ENCODE results near the gene DNM2. TPM values are rescaled to one million over a fixed set of nuclear protein-coding genes. Genes with fewer than 3 reads are reported as not detected.
"Not testable (repeated sequence)": the region's sequence is repeated elsewhere in the genome, so short reads cannot be mapped to it uniquely, and the experiment has no call there.

Gene DNM2
- total RNA-seq, 1 experiment from 2014 or later = 31.7 TPM

DNA sequence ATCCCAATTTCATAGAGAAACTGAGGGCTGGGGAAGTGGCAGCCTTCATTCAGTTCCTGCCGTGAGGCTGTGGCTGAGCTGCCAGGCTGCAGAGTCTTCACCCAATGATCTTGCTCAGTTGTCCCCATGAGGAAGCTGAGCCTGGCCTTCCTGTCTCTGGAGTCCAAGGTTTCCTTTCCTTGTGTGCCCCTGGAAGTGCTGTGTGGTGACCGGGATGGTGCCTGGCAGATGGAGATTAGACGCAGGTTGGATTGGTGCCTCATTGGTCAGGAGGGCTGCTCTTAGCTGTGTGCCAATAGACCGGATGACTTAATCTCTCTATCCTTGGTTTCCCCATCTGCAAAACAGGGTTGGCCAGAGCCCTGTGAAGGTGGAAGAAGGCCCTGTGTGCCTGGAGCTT, 24.6 kb downstream of the DNM2 start:
- in situ Hi-C loops (cut with HindIII; ENCODE audit: low pct_unique_long_range_greater_than_20kb, low sequenced_read_pairs) = no loop called here
- no peak for DNase-seq (ENCODE audit: low read depth, low spot score)

DNA sequence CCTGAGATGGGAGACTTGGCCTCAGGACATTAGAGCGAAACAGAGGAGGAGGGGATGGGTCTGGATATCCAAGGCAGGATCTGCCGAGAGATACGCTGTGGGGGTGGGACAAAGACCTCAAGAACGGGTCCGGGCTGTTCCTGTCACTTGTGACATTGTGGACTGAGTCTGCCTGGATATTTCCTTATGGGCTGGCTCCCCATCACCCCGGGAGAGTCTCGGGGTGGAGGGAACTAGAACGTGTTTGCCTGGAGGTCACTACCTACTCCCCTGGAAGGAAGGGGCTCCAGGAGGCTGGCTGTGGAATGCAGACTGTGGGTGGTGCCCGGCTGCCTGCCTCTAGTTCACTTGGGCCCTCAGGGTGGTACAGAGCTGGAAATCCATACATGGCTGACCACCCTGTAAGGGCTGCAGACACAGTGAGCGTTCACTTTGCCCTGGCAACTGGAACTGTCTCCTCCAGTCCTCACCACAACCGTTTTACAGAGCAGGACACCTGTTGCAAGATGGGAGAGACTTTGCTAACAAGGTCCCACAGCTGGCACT, 26.4 kb downstream of the DNM2 start:
- in situ Hi-C loops (cut with HindIII; ENCODE audit: low pct_unique_long_range_greater_than_20kb, low sequenced_read_pairs) = no loop called here
- DNase-seq (ENCODE audit: low read depth, low spot score) = no peak

GRCh38 chr19:10744801-10745293, 27.0 kb downstream of the DNM2 start:
- DNase-seq (ENCODE audit: low read depth, low spot score) = no peak
- in situ Hi-C loops (cut with HindIII; ENCODE audit: low pct_unique_long_range_greater_than_20kb, low sequenced_read_pairs) = no loop called here

- DNase-seq (ENCODE audit: low read depth, low spot score); in situ Hi-C loops (cut with HindIII; ENCODE audit: low pct_unique_long_range_greater_than_20kb, low sequenced_read_pairs): not testable (repeated sequence)
Measured at GRCh38 chr19:10746437-10746836, 28.6 kb downstream of the DNM2 start.

DNA sequence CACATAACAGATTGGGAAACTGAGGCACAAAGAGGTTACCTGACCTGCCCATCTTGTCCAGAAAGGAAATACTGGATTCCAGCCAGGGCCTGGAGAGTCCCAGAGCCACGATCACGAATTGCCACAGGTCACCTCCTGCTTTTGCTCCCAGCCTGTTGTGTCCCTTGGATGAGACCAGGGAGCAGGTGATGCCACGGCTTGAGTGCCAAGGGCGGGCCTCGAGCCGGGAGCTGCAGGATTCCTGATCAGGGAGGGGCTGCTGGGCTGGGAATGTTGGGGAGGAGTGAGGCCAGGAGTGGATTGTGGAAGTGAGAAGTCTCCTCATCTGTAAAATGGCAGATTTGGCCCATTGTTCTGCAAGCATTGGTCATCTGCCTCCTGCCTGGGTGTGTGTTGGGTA, 29.4 kb downstream of the DNM2 start:
- DNase-seq (ENCODE audit: low read depth, low spot score) = no peak
- in situ Hi-C loops (cut with HindIII; ENCODE audit: low pct_unique_long_range_greater_than_20kb, low sequenced_read_pairs) = no loop called here

GRCh38 chr19:10747674-10748073, 29.8 kb downstream of the DNM2 start:
- DNase-seq (ENCODE audit: low read depth, low spot score) = no peak
- in situ Hi-C loops (cut with HindIII; ENCODE audit: low pct_unique_long_range_greater_than_20kb, low sequenced_read_pairs) = no loop called here

DNA sequence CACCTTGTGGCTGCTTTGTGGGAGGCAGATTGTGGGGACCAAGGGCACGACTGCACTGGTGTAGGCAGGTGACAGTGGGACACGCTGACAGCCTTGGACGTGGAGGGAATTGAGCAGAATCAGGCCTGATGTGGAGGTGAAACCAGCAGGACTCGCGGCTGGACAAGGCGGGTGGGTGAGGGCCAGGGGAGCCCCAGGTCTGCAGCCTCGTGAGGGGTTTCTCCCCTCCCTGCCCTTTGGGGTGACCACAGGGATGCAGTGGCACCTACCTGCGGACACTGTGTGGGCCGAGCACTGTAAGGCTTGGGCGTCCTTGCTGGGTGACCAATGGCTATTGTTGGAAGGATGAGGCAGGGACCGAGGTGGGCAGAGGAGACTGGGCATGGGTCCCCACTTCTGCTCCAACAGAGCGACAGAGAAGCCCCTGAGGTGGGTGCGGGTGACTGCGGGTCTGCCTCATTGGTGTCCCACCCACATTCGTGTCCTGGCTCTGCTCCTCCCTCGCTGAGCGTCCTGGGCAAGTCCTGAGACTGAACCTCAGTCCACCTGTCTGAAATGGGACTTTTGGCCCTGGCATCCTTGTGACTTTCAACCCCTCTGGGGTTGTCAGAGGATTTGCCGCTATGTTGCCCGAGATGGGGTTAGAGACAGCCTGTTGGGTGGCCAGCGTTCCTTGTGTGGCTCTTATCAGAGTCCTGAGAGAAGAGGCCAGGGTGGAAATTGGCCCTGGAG, 30.5 kb downstream of the DNM2 start:
- no peak for DNase-seq (ENCODE audit: low read depth, low spot score)
- in situ Hi-C loops (cut with HindIII; ENCODE audit: low pct_unique_long_range_greater_than_20kb, low sequenced_read_pairs) = no loop called here

DNA sequence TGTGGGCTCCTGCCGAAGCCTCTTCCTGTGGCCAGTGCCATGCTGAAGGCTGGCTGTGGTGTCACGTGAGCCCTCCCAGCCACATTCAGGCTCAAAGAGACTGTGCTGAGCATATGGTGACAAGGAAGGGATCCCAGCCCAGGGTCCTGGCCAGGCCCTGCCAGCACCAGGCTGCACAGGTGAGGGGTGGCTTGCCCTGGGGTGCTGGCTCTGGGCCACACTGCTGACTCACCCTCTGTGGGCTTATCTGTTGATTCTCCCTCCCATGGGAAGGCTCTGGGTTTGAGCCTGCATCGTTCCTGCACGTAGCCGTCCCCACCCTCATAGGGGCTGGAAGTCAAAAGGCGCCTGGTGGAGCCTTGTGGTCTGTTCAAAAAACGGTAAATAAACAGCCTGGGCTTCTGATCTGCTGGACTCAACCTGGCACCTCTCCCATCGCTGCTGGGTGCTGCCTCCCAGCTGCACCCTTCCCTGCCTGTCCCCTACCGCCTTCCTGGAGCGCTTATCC, 31.1 kb downstream of the DNM2 start:
- in situ Hi-C loops (cut with HindIII; ENCODE audit: low pct_unique_long_range_greater_than_20kb, low sequenced_read_pairs) = no loop called here
- DNase-seq (ENCODE audit: low read depth, low spot score) = no peak

DNA sequence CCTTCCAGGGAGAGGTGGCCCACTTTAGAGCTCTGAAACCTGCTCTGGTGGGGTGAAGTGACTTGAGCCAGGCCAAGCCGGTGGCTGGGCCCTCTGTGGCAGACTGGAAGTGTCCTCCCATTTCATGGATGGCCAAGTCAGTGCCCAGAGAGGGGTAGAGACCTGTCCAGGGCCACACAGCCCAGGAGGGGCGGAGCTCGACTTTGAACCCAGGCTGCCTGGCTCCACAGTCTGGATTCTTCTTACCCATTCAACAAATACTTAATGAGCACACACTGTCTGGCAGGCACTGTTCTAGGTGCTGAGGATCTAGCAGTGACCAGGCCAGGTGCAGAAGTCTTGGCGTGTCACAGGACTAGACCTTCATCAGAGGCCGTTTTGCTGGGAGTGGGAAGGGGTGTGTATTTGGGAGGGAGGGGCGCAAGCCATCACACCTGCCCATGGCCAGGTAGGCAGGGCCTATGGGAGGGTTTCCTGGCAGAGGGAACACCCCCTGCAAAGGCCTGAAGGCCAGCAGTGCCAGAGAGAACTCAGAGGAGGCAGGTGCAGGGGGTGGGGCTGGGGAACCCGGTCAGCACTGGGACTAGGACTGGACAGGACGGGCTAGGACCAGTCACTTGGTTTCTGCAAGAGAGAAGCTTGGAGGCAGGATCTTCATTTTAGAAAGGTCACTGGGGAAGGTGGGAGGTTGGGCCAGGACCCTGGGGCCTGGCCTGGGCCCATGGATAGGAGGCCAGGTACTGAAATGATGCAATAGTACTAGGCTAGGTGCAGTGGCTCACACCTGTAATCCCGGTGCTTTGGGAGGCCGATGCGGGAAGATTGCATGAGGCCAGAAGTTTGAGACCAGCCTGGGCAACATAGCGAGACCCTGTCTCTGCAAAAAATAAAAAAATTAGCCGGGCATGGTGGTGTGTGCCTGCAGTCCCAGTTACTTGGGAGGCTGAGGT, 31.8 kb downstream of the DNM2 start:
- DNase-seq (ENCODE audit: low read depth, low spot score) = no peak
- in situ Hi-C loops (cut with HindIII; ENCODE audit: low pct_unique_long_range_greater_than_20kb, low sequenced_read_pairs) = no loop called here

GRCh38 chr19:10751109-10751953, 33.5 kb downstream of the DNM2 start:
- in situ Hi-C loops (cut with HindIII; ENCODE audit: low pct_unique_long_range_greater_than_20kb, low sequenced_read_pairs) = no loop called here

DNA sequence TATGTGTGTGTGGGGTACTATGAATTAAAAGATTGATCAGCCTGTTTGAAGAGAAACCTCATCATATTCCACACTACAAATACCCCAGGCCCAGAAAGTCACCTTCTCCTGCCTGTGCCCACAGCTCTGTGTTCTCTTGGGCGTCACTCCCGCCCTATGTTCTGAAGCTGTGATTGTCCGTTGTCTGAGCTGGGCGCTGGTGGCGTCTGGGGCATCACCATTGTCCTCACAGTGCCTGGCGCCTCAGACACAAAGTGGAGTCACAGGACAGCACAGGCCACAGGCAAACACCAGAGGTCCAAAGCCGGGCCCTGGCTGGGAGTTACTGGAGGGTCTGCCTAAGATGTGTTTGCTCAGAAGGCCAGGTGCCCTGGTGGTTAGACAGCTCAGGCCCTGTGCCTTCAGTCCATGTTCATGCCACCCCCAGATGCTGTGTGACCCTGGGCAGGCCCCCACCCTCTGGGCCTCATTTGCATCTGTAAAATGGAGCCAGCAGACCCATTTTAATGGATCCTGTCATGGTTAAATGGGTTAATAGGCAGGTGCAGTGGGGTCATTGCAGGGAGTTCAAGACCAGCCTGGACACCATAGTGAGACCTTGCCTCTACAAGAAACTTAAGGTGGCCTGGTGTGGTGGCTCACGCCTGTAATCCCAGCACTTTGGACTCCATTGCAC, 34.5 kb downstream of the DNM2 start:
- in situ Hi-C loops (cut with HindIII; ENCODE audit: low pct_unique_long_range_greater_than_20kb, low sequenced_read_pairs) = no loop called here
- no peak for DNase-seq (ENCODE audit: low read depth, low spot score)

More at GRCh38 chr19:10751109-10751953, 33.5 kb downstream of the DNM2 start:
- no peak for DNase-seq (ENCODE audit: low read depth, low spot score)

DNA sequence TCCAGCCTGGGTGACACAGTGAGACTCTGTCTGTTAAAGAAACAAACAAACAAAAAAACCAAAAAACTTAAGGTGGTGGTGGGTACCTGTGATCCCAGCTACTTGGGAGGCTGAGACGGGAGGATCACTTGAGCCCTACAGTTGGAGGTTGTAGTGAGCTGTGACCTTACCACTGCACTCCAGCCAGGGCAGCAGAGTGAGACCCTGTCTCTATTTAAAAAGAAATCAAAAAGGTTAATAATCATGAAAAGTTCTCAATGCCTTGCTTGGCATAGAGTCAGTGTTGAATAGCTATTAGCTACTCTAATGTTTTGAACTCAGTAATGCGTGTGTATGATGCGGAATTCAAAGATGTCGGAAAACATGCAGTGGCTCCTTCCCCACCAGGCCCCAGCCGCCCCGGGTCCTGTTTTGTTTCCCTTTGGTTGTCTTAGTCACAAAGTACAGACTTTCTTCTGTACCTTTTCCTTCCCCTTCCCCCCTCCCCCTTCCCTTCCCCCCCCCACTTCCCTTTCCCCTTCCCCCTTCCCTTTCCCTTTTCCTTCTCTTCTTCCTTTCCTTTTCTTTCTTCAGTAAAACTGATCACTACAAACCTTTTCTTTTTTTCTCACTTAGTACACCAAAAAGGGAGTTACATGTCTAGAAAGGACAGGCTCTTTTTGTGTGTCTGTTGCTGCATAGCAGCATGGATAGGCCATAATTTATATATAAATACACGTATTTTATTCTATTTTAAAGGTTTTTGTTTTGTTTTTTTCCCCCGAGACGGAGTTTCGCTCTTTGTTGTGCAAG, 35.2 kb downstream of the DNM2 start:
- DNase-seq (ENCODE audit: low read depth, low spot score) = no peak
- in situ Hi-C loops (cut with HindIII; ENCODE audit: low pct_unique_long_range_greater_than_20kb, low sequenced_read_pairs) = no loop called here

DNA sequence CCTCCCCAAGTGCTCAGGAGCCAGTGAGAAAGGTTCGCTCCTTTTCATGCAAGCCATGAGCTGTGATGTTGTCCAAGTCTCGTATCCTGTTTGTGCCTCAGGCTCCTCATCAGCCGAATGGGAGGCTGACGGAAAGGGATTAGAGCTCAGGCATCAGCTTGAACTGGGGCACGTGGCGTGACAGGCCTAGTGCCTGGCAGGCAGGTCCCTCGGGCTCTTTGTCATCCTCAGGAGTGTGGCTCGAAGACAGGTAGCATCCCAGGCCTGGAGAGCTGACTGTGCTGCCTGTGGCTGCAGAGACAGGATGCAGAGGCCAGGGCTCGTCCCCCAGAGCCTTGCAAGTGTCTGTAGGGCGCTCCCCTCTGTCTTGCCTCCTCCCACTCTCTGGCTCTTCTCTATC, 38.5 kb downstream of the DNM2 start:
- no peak for DNase-seq (ENCODE audit: low read depth, low spot score)
- in situ Hi-C loops (cut with HindIII; ENCODE audit: low pct_unique_long_range_greater_than_20kb, low sequenced_read_pairs) = no loop called here

DNA sequence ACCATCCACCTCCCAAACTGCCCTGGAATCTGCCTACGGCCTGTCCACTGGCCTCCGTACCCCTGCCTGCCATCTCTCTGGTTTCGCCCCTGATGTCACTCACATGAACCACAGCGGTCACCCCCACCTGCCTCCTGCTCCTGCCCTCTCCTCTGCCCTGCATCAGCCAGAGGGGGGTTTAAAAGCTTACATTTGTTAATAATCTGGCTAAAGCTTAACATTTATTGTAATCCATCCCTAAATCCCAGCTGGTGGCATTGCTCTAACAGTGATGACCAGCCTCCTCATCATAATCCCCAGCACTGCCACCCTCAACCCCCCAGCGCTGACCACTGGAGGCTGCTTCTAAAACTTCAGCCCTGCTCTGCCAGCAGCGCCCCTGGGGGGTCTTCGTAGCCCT, 38.9 kb downstream of the DNM2 start:
- in situ Hi-C loops (cut with HindIII; ENCODE audit: low pct_unique_long_range_greater_than_20kb, low sequenced_read_pairs) = no loop called here
- no peak for DNase-seq (ENCODE audit: low read depth, low spot score)

DNA sequence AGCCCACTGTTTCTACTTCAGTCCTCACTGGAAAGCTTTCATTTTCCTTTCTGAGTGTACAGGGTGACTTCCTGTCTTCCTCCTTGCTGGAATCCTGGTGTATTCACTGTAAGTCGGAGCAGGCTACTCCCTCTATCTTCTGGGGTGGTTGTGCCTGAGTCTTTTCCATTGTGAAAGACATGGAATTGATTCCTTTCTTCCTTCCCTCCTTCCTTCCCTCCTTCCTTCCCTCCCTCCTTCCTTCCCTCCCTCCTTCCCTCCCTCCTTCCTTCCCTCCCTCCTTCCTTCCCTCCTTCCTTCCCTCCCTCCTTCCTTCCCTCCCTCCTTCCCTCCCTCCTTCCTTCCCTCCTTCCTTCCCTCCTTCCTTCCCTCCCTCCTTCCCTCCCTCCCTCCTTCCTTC, 40.2 kb downstream of the DNM2 start:
- in situ Hi-C loops (cut with HindIII; ENCODE audit: low pct_unique_long_range_greater_than_20kb, low sequenced_read_pairs); DNase-seq (ENCODE audit: low read depth, low spot score): not testable (repeated sequence)

- in situ Hi-C loops (cut with HindIII; ENCODE audit: low pct_unique_long_range_greater_than_20kb, low sequenced_read_pairs) = no loop called here
Measured at GRCh38 chr19:10758978-10759377, 41.1 kb downstream of the DNM2 start.

More at GRCh38 chr19:10758978-10759377, 41.1 kb downstream of the DNM2 start:
- no peak for DNase-seq (ENCODE audit: low read depth, low spot score)
